Measurements from ENCODE around the gene GCNA.
A peak's percentile ranks its signal among the peaks of the same experiment; 100 is the strongest.
"Not testable (repeated sequence)": the region's sequence is repeated elsewhere in the genome, so short reads cannot be mapped to it uniquely, and the experiment has no call there.

Gene GCNA

GRCh38 chrX:71632923-71633657 lies 54.9 kb downstream of the GCNA start:
- Histone ChIP-seq H3K36me3 (no peaks in the 10 kb centered on the region), H3K9me3 (replicated peaks in 1 of 11) (no peaks in the 10 kb centered on the region), H3K27me3 (peaks cover 30 to 91% (median 81%) of the 10 kb centered on the region in 11 experiments; a peak in 21 of 22 replicates), H3K4me2 (no peak overlapping the region), H3K4me3 (no peak overlapping the region), H3K4me1 (peaks cover 28 to 63% (median 42%) of the 10 kb centered on the region in 10 experiments), H4K20me1 (peaks cover 0 to 5% (median 0%) of the 10 kb centered on the region in 11 experiments; a peak in 3 of 22 replicates), H3K27ac (no peak overlapping the region), H3K9ac (no peak overlapping the region)
- no peak for TF ChIP-seq Cebpa-rat (IDR thresholded peaks at IDR 0.05)

GRCh38 chrX:71634366-71634765 lies 56.1 kb downstream of the GCNA start:
- TF ChIP-seq Cebpa-rat (IDR thresholded peaks at IDR 0.05), result no peak
- no peaks in the 10 kb centered on the region for H3K9me3 ChIP-seq (replicated peaks in 1 of 11)

GRCh38 chrX:71636438-71637252 lies 58.4 kb downstream of the GCNA start:
- TF ChIP-seq Cebpa-rat (IDR thresholded peaks at IDR 0.05), result no peak
- Histone ChIP-seq H3K27me3 (peaks cover 28 to 96% (median 88%) of the 10 kb centered on the region in 11 experiments; a peak in 21 of 22 replicates), H3K4me3 (no peak overlapping the region), H4K20me1 (peaks cover 0 to 5% (median 0%) of the 10 kb centered on the region in 11 experiments; a peak in 4 of 22 replicates), H3K4me1 (peaks cover 21 to 45% (median 25%) of the 10 kb centered on the region in 10 experiments), H3K4me2 (peak overlapping the region in 10 of 11 experiments; percentile 23 to 60 (median 42); a peak in 17 of 22 replicates), H3K27ac (no peak overlapping the region), H3K9ac (no peak overlapping the region), H3K9me3 (replicated peaks in 1 of 11) (no peaks in the 10 kb centered on the region), H3K36me3 (no peaks in the 10 kb centered on the region)

More at GRCh38 chrX:71634366-71634765, 56.1 kb downstream of the GCNA start:
- Histone ChIP-seq H3K4me3 (no peak overlapping the region), H3K27ac (no peak overlapping the region), H4K20me1 (peaks cover 0 to 5% (median 0%) of the 10 kb centered on the region in 11 experiments; a peak in 4 of 22 replicates), H3K9ac (no peak overlapping the region), H3K27me3 (peaks cover 29 to 91% (median 84%) of the 10 kb centered on the region in 11 experiments; a peak in 21 of 22 replicates), H3K4me2 (no peak overlapping the region), H3K36me3 (no peaks in the 10 kb centered on the region), H3K4me1 (peaks cover 25 to 52% (median 31%) of the 10 kb centered on the region in 10 experiments)

- peaks cover 0 to 5% (median 0%) of the 10 kb centered on the region in 11 experiments; a peak in 4 of 22 replicates for H4K20me1 ChIP-seq
- no peak overlapping the region for H3K4me3 ChIP-seq
- H3K27me3 ChIP-seq, result peaks cover 28 to 96% (median 85%) of the 10 kb centered on the region in 11 experiments; a peak in 21 of 22 replicates
- H3K4me1 ChIP-seq, result peaks cover 21 to 45% (median 25%) of the 10 kb centered on the region in 10 experiments
- no peaks in the 10 kb centered on the region for H3K9me3 ChIP-seq (replicated peaks in 1 of 11)
- H3K36me3 ChIP-seq, result no peaks in the 10 kb centered on the region
- H3K4me2 ChIP-seq, result peak overlapping the region in 9 of 11 experiments; percentile 22 to 60 (median 43); a peak in 10 of 22 replicates
- H3K9ac ChIP-seq, result no peak overlapping the region
- H3K27ac ChIP-seq, result no peak overlapping the region
- TF ChIP-seq Cebpa-rat (IDR thresholded peaks at IDR 0.05), result no peak
These were observed 59.0 kb downstream of the GCNA start for GRCh38 chrX:71637253-71637618.

- no peak for TF ChIP-seq Cebpa-rat (IDR thresholded peaks at IDR 0.05)
- Histone ChIP-seq H3K4me3 (no peak overlapping the region), H3K4me1 (peaks cover 21 to 45% (median 25%) of the 10 kb centered on the region in 10 experiments), H3K27me3 (peaks cover 28 to 96% (median 84%) of the 10 kb centered on the region in 11 experiments; a peak in 21 of 22 replicates), H3K9ac (no peak overlapping the region; a peak in 1 of 22 replicates), H3K36me3 (no peaks in the 10 kb centered on the region), H3K4me2 (peak overlapping the region in 9 of 11 experiments; percentile 12 to 60 (median 36); a peak in 13 of 22 replicates), H4K20me1 (peaks cover 0 to 5% (median 0%) of the 10 kb centered on the region in 11 experiments; a peak in 4 of 22 replicates), H3K9me3 (replicated peaks in 1 of 11) (no peaks in the 10 kb centered on the region), H3K27ac (no peak overlapping the region; a peak in 1 of 22 replicates)
These were observed 59.6 kb downstream of the GCNA start for GRCh38 chrX:71637848-71638247.

- 0 out of 22 replicates have a peak, but pooled peaks cover 0 to 2% (median 0%) of the 10 kb centered on the region in 11 experiments for H3K9me3 ChIP-seq (replicated peaks in 1 of 11)
- no peak overlapping the region for H3K27ac ChIP-seq
- H3K4me2 ChIP-seq, result peak overlapping the region in 2 of 11 experiments; percentile 23 to 43; a peak in 5 of 22 replicates
- peaks cover 21 to 42% (median 25%) of the 10 kb centered on the region in 10 experiments for H3K4me1 ChIP-seq
- no peak overlapping the region for H3K9ac ChIP-seq
- H3K36me3 ChIP-seq, result no peaks in the 10 kb centered on the region
- H3K27me3 ChIP-seq, result peaks cover 26 to 96% (median 82%) of the 10 kb centered on the region in 11 experiments; a peak in 21 of 22 replicates
- H3K4me3 ChIP-seq, result no peak overlapping the region
- TF ChIP-seq Cebpa-rat (IDR thresholded peaks at IDR 0.05), result no peak
- peaks cover 0 to 5% (median 0%) of the 10 kb centered on the region in 11 experiments; a peak in 4 of 22 replicates for H4K20me1 ChIP-seq
These were observed 60.2 kb downstream of the GCNA start for GRCh38 chrX:71638409-71638808.

- Histone ChIP-seq H4K20me1 (peaks cover 0 to 5% (median 0%) of the 10 kb centered on the region in 11 experiments; a peak in 4 of 22 replicates), H3K27me3 (peaks cover 25 to 84% (median 72%) of the 10 kb centered on the region in 11 experiments; a peak in 21 of 22 replicates), H3K36me3 (no peaks in the 10 kb centered on the region), H3K9me3 (replicated peaks in 1 of 11) (peaks cover 4 to 15% (median 5%) of the 10 kb centered on the region in 11 experiments; a peak in 21 of 22 replicates), H3K4me3 (no peak overlapping the region), H3K27ac (no peak overlapping the region), H3K4me1 (peaks cover 21 to 32% (median 24%) of the 10 kb centered on the region in 10 experiments), H3K4me2 (no peak overlapping the region), H3K9ac (no peak overlapping the region)
- no peak for TF ChIP-seq Cebpa-rat (IDR thresholded peaks at IDR 0.05)
These were observed 61.8 kb downstream of the GCNA start for GRCh38 chrX:71640002-71640401.

GRCh38 chrX:71644406-71644805 lies 66.2 kb downstream of the GCNA start:
- not testable (repeated sequence) for H3K9ac ChIP-seq, H3K36me3 ChIP-seq, H3K4me1 ChIP-seq, H3K4me3 ChIP-seq, H4K20me1 ChIP-seq, H3K27ac ChIP-seq, H3K4me2 ChIP-seq
- Histone ChIP-seq H3K27me3 (peaks cover 5 to 46% (median 35%) of the 10 kb centered on the region in 11 experiments; a peak in 21 of 22 replicates), H3K9me3 (replicated peaks in 1 of 11) (peaks cover 15 to 33% (median 25%) of the 10 kb centered on the region in 11 experiments)
